NCI-H446 treated with DMSO at 0.1 percent for 48 hours (cell line): ENCODE results near the gene TEPSIN.
"Not testable (repeated sequence)": the region's sequence is repeated elsewhere in the genome, so short reads cannot be mapped to it uniquely, and the experiment has no call there.

Source experiments
- DNase-seq: peaks from one replicate; lab custom pipeline; 2025; lab: John Stamatoyannopoulos, UW

TEPSIN gene

GRCh38 chr17:81236784-81237183, 2.1 kb downstream of the TEPSIN start:
- no peak for DNase-seq

GRCh38 chr17:81235822-81236740, 2.8 kb downstream of the TEPSIN start:
- no peak for DNase-seq

- DNase-seq: no peak
Measured at GRCh38 chr17:81234940-81235821, 3.7 kb downstream of the TEPSIN start.

- no peak for DNase-seq
Measured at GRCh38 chr17:81234506-81234855, 4.4 kb downstream of the TEPSIN start.

- DNase-seq: no peak
Measured at GRCh38 chr17:81233811-81234505, 4.9 kb downstream of the TEPSIN start.

- no peak for DNase-seq
Measured at GRCh38 chr17:81233316-81233715, 5.5 kb downstream of the TEPSIN start.

- no peak for DNase-seq
Measured at GRCh38 chr17:81232616-81233241, 6.1 kb downstream of the TEPSIN start.

- DNase-seq: no peak
Measured at GRCh38 chr17:81231766-81232581, 6.9 kb downstream of the TEPSIN start.

GRCh38 chr17:81231121-81231645, 7.7 kb downstream of the TEPSIN start:
- DNase-seq: no peak

- no peak for DNase-seq
Measured at GRCh38 chr17:81230043-81230820, 8.6 kb downstream of the TEPSIN start.

- DNase-seq: no peak
Measured at GRCh38 chr17:81229666-81229920, 9.3 kb downstream of the TEPSIN start.

GRCh38 chr17:81228834-81229665, 9.8 kb downstream of the TEPSIN start:
- DNase-seq: no peak

GRCh38 chr17:81228420-81228819, 10.4 kb downstream of the TEPSIN start:
- no peak for DNase-seq

GRCh38 chr17:81227630-81228029, 11.2 kb downstream of the TEPSIN start:
- not testable (repeated sequence) for DNase-seq

GRCh38 chr17:81223762-81224130, 15.1 kb downstream of the TEPSIN start:
- no peak for DNase-seq

GRCh38 chr17:81222906-81223761, 15.7 kb downstream of the TEPSIN start, which contains the start of gene CEP131:
CEP131 (minus strand) TSS chr17:81222965; CDS start chr17:81220056, 2,909 bp downstream.
- DNase-seq: peak; percentile 93

- no peak for DNase-seq
Measured at GRCh38 chr17:81222620-81222905, 16.3 kb downstream of the TEPSIN start.

- DNase-seq: no peak
Measured at GRCh38 chr17:81221842-81222619, 16.8 kb downstream of the TEPSIN start.
